NCI-H2171 treated with DMSO at 0.1 percent for 48 hours (cell line): ENCODE measurements around the gene DDX10.

Source experiments
- DNase-seq: peaks from one replicate; lab custom pipeline; 2025; lab: John Stamatoyannopoulos, UW

Gene DDX10

GRCh38 chr11:108871867-108872266 is 207.0 kb downstream of the DDX10 start:
- no peak for DNase-seq

- DNase-seq: no peak
Measured at GRCh38 chr11:108872781-108873291, 208.0 kb downstream of the DDX10 start.

GRCh38 chr11:108873310-108873709 is 208.4 kb downstream of the DDX10 start:
- no peak for DNase-seq

GRCh38 chr11:108873941-108874340 is 209.1 kb downstream of the DDX10 start:
- DNase-seq: no peak

- DNase-seq: no peak
Measured at GRCh38 chr11:108875134-108875533, 210.3 kb downstream of the DDX10 start.

GRCh38 chr11:108877178-108877577 is 212.3 kb downstream of the DDX10 start:
- no peak for DNase-seq

GRCh38 chr11:108880510-108880909 is 215.6 kb downstream of the DDX10 start:
- DNase-seq: no peak

- no peak for DNase-seq
Measured at GRCh38 chr11:108881131-108881530, 216.3 kb downstream of the DDX10 start.

- no peak for DNase-seq
Measured at GRCh38 chr11:108882211-108882831, 217.5 kb downstream of the DDX10 start.

- DNase-seq: no peak
Measured at GRCh38 chr11:108886005-108886659, 221.3 kb downstream of the DDX10 start.

- no peak for DNase-seq
Measured at GRCh38 chr11:108886660-108887009, 221.8 kb downstream of the DDX10 start.

- no peak for DNase-seq
Measured at GRCh38 chr11:108887436-108888238, 222.8 kb downstream of the DDX10 start.

- DNase-seq: peak; percentile 95
Measured at GRCh38 chr11:108890482-108891105, 225.7 kb downstream of the DDX10 start.

GRCh38 chr11:108891143-108891542 is 226.3 kb downstream of the DDX10 start:
- peak; percentile 62 for DNase-seq

- DNase-seq: peak; percentile 93
Measured at GRCh38 chr11:108891909-108892511, 227.1 kb downstream of the DDX10 start.

GRCh38 chr11:108895579-108896480 is 231.0 kb downstream of the DDX10 start:
- no peak for DNase-seq

- no peak for DNase-seq
Measured at GRCh38 chr11:108897071-108897481, 232.2 kb downstream of the DDX10 start.

GRCh38 chr11:108897916-108898315 is 233.0 kb downstream of the DDX10 start:
- no peak for DNase-seq

GRCh38 chr11:108901359-108901758 is 236.5 kb downstream of the DDX10 start:
- DNase-seq: no peak

GRCh38 chr11:108902027-108902469 is 237.2 kb downstream of the DDX10 start:
- no peak for DNase-seq

GRCh38 chr11:108904480-108904879 is 239.6 kb downstream of the DDX10 start:
- no peak for DNase-seq
